PC-9 (cell line): ENCODE measurements around the gene DHX8.

Experiments used
- CTCF ChIP-seq: fragments of 200-600 bp; sonication (generic); conservative IDR thresholded peaks from 2 replicates; pipeline ENCODE4 v1.6.1; 2017; ENCODE audit warnings: mixed run types, antibody characterized with exemption, mild to moderate bottlenecking, moderate library complexity
- EZH2 ChIP-seq: fragments of 200-600 bp; sonication (generic); IDR thresholded peaks from 2 replicates; pipeline ENCODE4 v1.8.0; 2017; ENCODE audit warnings: antibody characterized with exemption, low read depth

GRCh38 chr17:43526886-43527648 is 43.3 kb downstream of the DHX8 start:
- TF ChIP-seq CTCF (no peak), EZH2 (no peak)
